Measurements from ENCODE around the gene WNT4.

Gene WNT4

DNA sequence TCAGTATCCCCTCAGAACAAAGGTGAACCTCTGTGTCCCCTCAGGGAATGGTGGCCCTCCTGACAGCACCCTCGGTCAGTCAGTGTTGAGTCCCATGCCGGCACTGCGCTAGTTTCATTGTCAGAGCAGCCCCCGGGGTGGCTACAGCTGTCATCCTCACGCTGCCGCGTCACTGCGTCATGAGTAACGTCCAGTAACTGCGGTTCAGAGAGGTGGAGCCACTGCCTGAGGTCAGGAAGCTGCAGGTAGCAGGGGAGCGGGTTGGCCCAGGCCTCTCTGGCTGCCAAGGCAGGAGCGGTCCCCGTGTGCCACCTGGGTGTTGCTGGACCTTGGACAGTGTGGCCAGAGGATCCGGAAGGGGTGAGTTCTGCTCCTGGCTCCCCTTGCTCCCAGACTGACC, 20.2 kb upstream of the WNT4 start:
- DNase-seq: no peak

DNA sequence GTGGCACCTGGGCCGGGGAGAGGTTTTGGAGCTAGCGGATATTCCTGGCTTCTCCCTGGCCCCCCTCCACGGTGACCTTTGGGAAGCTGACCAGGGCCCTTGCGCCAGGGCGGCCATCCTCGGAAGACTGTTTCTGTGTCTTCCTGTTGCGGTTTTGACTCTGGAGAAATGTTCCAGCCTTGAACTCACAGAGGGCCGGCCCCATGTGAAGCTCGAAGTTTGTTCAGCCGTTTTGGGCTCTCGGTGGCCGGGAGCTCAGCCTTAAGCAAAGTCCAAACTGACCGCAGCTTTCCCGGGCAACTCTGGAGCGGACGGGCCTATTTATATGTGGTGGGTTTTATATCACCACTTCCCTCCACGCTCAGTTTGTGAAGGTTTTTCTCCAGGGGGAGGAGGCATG, 17.0 kb upstream of the WNT4 start:
- no peak for DNase-seq

DNA sequence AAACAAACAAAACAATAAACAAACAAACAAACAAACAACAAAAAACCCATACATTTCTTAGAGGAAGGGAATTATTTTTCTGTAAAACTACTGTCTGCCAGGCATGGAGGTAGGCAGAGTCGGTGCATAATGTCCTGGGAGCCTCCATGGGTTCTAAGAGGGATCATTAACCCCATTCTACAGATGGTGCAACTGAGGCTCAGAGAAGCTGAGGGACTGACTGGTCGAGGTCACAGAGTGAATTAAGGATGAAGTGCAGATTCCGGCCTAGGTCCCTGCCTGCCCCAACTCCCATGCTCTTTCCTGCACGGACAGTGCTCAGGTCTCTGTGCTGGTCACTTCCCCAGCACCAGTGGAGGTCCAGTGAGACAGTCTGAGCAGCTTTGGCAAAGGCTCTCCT, 15.8 kb upstream of the WNT4 start:
- no peak for DNase-seq

DNA sequence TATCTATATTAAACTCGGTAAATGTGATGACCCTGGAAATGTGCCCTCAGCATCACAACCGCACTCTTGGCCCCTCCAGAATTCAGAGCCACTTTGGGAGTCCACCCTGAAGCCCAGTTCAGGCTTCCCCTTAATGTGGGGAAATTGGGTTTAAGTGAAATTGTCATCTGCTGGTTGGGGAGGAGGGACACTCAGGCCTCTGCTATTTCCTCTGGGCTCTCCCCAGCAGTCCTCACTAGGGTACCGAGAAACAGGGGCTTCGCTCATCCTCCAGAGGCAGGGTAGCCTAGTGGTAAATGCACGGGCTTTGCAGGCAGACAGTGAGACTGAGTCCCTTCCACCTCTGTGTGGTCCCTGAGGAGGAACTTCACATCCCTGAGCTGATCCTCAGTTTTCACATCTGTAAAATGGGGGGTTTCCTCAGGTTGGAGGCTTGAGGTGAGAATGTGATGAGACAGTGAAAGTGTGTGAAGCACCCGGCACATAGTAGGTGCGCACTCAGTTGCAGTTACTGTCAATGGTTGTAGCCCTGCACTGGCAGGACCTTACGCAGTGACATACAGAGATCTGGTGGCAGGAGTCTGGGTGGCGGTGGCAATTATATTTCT, 14.6 kb upstream of the WNT4 start:
- DNase-seq: no peak

DNA sequence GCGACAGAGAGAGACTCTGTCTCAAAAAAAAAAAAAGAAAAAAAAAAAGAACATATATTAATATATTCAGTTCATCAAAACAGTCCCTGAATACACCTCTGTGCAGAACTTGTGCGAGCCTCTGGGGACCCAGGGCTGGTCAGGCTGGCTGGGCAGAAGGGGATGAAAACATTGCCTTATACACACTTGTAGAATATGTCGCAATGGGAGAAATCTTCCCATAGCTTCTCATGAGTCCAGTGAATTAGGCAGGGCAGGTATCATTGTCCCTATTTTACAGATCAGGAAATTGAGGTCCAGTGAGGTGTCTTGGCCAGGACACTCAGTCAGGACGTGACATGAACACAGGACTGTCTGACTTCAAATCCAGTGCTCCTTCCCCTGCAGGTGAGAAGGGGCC, 12.6 kb upstream of the WNT4 start:
- no peak for DNase-seq

DNA sequence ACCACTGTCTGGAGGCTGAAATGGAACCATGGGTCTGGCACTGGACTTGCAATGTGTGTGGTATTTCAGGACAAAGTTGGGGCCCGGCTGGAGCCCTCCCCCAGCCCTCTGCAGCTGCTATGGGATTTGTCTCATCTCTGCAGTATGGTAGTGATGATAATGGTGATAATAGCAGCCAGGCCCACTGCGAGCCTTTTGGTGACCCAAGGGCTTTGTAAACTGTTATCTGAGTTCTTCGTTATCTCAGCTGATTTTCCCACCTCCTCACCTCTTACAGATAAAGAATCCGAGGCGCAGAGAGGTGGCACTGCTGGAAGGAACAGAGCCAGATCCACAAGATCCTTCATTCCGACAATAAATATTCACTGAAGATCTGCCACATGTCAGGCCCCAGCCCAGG, 11.7 kb upstream of the WNT4 start:
- no peak for DNase-seq

DNA sequence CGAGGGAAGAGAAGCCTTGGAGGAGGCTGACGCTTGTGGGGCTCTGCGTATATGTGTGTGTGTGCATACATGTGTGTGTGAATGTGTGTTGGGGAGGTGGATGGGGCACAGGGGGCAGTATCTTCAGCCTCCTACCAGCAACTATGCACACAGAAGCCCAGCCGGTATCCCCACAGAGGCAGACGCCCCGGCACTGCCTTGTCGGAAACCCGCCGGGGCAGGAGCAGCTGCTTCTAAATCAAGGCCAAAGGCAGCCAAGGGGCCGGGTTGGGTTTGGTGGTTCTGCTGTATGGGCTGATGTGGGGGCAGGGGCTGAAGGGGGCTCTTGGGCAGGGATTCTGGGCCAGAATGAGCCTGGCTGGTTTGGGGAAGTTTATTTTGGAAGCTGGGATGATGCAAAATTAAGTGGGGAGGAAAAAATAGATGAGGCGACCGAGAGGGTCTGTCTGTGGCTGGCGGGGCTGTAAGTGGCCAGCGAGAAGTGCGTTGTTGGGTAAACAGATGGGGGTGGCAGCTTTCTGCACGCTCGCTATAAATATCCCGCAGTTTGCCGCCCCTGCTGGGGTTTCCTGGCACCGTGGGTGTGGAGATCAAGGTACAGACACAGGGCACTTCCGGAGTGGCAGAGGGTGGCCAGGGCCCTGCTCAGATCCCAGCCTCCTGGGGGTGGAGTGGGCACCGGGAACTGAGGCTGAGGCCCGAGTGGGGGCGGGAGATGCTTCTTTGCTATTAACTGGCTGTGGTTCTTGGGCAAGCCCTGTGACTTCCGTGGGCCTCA, 11.0 kb upstream of the WNT4 start:
- no peak for DNase-seq

DNA sequence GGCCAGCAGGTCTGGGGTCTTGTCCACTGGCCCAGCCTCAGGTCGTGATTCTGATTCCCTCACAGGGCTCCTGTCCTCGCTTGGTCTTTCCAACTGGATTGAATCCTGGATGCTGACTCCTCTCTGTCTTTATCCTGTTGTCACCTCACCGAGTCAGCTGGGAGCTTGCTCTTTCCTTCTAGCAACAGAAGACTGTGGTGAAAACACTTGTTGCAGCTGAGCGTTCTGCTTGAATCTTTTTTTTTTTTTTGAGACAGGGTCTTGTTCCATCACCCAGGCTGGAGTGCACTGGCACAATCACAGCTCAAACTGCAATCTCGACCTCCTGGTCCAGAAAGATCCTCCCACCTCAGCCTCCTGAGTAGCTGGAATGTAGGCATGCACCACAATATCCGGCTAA, 8.0 kb upstream of the WNT4 start:
- DNase-seq: no peak

DNA sequence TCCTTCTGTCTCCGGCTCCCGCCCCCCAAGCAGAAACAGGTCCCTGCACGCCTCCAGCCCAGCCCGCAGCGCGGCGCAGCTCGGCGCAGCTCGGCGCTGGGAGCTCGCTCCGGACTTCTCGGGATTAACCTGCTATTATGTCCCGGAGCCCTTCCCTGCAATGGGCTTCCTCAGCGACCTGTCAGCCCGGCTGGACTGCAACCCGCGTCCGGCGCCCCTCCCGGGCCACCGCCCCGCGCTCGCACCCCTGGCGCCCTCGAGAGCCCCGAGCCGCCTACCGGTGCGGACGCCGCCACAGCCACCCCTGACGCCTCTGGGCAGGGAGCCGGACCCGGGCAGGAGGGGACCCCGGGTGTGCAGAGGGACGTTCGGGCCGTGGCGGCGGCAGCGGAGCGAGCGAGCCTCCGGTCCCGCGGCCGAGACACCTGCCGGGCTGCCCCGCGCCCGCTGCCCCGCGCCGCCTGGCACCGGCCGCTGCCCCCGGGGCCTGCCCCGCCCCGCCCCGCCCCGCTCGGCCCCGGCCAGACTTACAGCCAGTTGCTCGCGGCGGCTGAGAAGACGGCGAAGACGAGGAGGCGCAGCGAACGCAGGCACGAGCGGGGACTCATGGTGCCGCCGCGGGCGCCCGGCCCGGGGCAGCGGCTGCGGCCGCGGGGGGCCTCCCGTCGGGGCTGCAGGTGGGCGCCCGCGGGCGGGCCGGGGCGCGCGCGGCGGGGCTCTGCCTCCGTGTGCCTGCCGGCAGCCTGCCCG, 407 bp downstream of the WNT4 start:
- peak in 1 of 2 experiments; percentile 14 for DNase-seq

DNA sequence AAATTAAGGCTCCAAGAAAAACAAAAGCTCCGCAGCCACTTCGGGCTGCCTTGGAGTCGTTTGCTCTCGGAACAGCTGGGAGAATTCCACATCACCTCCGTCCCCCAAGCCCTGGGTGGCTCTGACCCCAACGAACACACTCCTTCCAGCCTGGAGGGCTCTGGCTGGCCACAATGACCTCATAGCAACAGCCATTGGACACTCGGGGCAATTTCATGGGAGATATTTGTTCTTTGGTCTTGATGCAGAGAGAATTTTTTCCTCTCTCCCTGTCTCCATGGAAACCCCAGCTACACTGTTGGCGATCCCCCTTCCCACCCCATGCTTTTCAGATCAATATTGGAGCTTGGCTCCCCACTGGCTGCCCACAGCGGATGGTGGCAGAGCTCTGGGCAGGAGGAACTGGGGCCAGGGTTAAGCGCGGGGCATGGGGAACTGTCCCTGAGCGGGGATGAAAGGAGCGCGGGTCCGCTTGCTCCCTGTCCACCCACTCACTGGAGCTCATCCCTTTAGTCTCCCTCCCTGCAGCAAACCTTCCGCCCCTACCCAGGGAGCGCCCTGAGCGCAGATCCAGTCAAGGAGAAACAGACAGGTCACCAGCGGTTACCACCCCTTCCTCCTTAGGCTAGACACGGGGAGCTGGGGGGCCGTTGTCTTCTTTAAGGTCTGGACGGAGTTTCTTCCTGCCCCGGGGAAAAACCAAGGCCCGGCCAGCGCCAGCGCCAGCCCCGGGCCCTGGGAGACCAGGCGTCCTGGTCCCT, 1.2 kb downstream of the WNT4 start:
- no peak for DNase-seq

DNA sequence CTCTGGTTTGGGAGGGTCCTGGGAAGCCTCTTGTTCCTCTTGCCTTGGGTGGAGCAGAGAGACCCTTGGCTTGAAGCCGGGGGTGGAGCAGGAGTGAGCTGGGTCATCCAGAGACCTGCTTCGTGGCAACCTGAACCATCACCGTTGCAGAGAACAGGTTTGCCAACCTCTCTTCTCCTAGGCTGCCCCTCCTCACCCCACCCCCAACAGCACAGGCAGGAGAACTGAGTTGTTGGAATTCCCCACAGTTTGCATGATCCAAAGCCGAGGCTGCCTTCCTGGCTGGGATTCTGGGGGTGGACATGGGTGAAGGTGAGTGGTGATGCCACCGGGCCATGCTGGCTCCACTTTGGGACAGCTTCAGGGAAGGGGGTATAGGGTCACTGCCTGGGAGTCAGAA, 2.2 kb downstream of the WNT4 start:
- no peak for DNase-seq

DNA sequence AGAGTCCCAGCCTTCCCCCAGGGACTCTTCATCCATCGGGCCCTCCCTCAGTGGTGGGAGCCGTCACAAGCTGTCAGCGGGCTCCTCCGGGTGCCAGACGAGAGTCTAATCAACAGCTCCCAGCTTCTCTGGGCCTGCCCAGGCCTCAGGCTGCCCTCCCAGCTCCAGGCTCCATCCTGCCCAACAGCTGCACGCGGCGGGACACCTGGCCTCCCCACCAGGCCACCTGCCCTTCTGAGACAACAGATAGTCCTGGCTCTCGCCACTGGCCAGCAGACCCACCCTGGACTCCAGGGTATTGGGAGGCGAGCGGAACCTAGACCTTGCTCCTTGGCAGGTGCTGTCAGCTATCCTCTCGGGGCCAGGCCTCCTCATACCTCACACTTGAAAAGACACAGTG, 3.1 kb downstream of the WNT4 start:
- DNase-seq: no peak

DNA sequence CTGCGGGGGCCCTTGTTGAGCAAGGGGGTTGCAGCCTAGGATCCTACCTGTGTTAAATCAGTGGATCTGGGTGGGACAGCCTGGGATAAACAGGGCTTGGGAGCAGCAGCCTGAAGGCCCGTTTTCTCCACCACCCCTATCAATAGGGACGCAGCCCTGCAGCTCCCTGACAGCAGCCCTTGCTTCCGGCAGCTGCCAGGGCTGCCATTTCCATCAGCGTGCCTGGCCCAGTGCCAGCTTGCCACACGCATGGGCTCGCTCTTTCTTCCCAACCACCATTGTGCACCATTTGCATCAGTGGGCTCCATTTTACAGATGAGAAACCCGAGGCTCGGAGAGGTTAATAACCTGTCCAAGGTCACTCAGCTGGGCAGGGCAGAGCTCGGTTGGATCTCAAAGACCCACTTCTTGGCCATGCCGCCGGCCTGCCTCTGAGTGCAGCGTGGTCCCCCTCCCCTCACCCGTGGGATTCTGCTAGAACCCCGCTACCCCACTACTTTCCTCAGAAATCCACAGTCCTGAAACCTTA, 3.8 kb downstream of the WNT4 start:
- no peak for DNase-seq

DNA sequence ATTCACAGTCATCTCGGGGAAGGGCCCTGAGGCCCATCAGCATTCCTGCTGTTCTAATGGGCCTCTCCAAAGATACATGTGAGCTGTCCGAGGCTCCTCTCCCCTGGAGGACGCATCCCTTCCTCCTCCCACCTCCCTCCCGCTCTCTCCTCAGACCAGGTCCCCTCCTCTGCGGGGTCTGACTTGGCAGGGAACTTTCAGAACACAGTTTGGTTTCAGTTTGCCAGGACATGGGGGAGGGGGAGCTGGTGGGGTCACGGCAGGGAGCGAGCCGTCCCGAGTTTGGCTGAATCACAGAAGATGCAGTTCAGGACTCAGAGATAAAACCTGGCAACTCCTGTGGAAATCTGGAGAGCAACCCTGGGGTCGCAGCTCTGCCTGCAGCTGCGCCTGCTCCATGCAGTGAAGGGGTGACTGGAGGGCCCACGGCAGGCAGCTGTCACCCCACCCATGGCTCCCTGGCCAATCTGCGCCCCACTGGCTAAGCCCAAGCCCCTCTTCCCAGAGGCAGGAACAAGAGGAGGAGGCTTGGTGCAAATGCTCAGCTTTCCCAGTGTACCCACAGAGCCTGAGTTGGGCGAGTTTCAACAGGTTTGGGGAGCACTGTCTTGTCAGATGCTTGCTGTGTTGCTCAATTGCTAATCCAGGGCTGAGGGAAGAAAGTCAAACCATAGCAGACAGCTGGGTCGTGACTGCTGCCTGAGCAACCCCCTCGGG, 5.7 kb downstream of the WNT4 start:
- no peak for DNase-seq

DNA sequence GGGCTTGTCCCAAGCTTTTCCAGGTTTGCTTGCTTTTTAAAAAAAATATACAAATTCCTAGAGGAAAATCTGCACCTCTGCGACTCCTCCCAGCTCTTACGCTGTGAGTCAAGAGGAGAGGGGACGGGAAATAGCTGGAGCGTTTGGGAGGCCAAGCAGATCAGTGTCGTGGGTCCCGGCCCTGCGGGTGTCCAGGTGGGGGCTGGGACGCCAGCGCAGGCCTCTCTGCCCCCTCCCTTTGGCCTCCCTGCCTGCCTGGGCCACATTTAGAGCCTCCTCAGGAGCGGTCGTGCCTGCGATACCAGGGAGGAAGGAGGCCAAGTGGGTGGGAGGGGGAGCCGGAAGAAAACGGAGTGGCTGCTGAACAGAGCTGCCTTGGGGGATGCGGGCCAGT, 9.0 kb downstream of the WNT4 start:
- DNase-seq: no peak

DNA sequence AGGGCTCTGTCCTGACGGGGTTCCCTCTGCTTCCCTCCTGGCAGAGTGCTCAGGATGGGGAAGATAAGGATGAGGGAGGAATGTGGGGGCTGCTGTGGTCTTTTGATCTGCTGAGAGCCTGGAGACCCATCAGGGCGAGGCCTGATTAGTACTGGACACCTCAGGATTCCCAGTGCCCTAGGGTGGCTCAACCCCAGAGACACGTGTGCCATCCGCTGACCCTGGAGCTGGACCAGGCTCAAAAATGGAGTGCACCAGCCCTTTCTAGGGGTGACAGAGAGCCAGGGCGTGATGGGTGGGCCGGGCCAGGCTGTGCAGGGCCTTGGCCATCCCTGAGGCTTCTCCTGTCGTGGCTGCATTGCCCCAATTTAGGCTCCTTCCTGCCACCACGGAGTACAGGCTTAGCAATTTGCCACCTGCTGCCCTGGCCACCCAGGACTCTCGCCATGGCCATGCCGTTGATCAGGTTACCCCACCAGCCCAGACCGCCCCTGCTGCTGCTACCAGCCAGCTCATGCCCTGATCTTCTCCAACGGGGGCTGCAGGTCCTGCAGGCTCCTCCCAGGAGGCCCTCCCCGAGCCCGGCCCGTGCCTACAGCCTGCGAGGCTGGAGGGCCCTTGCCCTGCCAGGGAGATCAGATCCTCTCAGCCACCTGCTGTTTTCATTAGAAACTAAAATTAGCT, 9.5 kb downstream of the WNT4 start:
- no peak for DNase-seq

DNA sequence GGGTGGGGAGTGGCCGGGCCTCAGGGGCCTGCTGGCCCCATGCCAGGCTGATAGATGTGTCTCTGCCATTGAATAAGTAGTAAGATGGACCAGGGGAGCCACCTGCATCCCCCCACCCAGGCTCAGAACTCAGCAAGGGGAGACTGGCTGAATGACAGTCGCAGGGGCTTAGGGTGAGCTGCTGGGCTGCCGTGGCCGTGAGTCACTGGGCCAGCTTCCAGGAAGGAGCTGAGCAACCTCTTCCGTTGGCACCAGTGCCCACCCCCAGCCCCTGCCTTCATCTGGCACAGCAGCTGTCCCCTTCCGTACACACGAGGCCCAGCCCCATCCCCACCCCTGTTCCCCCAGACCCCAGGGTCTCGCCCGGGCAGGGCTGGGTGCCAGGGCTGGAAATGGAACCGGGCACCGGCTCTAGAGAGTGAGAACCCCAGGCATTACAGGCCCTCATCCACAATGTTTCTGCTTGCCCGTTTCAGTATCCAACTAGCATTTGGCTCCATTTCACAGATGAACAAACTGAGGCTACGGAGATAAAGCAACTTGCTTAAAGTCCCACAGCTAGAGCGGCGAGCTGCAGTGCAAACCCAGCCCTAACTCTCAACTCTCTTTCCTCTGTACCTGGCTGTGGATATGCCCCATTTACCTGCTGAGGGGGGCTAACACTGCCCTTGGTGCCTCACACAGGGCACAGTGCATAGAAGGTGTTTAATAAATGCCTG, 10.2 kb downstream of the WNT4 start:
- no peak for DNase-seq

DNA sequence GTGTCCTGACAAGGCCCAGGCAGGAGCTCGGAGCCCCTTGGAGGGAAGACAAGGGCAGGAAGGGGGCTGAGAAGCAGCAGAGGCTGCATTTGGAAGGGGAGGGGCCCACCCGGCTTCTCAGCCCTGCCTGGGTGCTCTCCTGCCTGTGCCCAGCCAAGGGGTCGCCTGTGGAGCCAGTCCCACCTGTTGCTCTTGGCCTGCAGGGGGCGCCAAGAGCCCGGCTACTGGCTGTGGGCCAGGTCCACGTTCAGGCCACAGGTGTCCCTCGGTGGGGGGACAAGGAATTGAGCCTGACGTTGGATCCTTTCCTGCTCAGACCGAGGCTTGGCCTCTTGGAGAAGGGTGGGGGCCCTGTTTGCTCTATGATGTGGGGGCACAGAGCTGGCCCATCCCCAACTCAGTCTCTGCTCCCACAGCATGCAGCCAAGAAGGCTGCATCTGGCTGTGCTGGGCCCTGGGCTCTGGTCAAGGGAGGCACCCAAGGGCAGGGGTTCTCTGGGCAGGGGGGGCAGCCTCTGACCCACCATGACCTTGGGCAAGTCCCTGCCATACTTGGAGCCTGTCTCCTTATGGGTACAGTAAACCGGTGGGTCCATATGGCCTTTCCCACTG, 10.9 kb downstream of the WNT4 start:
- DNase-seq: no peak

DNA sequence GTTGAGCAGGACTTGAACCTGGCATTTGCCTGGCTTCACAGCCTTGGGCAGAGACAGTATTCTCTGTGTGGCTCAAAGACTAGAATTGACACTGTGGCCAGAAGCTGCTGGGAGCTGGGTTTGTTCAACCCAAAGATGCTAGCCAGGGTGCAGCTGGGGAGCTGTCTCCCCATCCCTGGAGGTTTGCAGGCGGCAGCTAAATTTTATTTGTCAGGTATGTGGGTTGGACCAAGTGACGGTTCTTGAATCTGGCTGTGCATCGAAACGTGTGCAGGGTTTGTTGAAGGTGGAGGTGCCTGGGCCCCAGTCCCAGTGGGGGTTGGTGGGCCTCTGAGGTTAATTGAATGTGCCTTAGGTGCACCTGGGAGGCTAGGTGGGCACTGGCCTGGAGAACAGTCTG, 11.8 kb downstream of the WNT4 start:
- DNase-seq: no peak

DNA sequence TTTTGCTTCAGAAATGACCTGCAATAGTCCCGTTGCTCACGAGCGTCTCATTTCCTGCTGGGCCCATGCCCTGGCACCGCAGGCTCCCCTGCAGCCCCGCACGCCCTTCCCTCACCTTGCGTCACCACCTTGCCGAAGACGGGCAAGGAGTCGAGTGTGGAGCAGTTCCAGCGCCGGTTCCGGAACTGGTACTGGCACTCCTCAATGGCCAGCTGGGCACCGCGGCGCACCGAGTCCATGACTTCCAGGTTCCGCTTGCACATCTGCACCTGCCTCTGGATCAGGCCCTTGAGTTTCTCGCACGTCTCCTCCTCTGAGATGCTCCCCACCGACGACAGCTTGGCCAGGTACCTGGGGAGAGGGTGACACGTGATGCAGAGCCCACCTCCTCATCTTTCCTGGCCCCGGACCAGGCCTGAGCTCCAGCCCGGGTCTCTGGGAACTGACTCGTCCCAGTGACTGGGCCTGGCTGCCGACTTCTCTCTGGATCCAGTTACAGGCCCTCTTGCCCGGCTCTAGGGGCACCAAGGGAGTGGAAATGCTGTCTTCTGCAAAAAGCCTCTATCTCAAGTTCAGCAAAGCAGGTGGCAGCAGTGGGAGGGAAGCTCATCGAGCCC, 13.3 kb downstream of the WNT4 start:
- no peak for DNase-seq
